ENCODE data around the gene ARL6IP5. TPM values are rescaled to one million over a fixed set of nuclear protein-coding genes. Genes with fewer than 3 reads are reported as not detected.

Gene ARL6IP5
- total RNA-seq, 1 donor from 2014 or later = 132 TPM

- no peaks in the 10 kb centered on the region for H3K27me3 ChIP-seq
- ATAC-seq (no peak), DNase-seq (no peak)
- no peak overlapping the region for H3K4me3 ChIP-seq
- no peaks in the 10 kb centered on the region for H3K9me3 ChIP-seq
- no peak for TF ChIP-seq CTCF (IDR thresholded peaks at IDR 0.05)
- H3K4me1 ChIP-seq = no peaks in the 10 kb centered on the region
- intact Hi-C loops (cut with DNase I) = no loop called here
- H3K36me3 ChIP-seq = no peaks in the 10 kb centered on the region
- no peak overlapping the region for H3K27ac ChIP-seq
Measured at GRCh38 chr3:69141313-69141712, 56.6 kb downstream of the ARL6IP5 start.

- no peak overlapping the region for H3K4me3 ChIP-seq
- H3K4me1 ChIP-seq = no peaks in the 10 kb centered on the region
- H3K36me3 ChIP-seq = no peaks in the 10 kb centered on the region
- no peaks in the 10 kb centered on the region for H3K9me3 ChIP-seq
- TF ChIP-seq CTCF (IDR thresholded peaks at IDR 0.05) = no peak
- no peak for ATAC-seq
- intact Hi-C loops (cut with DNase I) = no loop called here
- H3K27me3 ChIP-seq = no peaks in the 10 kb centered on the region
- no peak for DNase-seq
- H3K27ac ChIP-seq = no peak overlapping the region
Measured at GRCh38 chr3:69142090-69142489, 57.4 kb downstream of the ARL6IP5 start.

GRCh38 chr3:69142797-69143454 is 58.2 kb downstream of the ARL6IP5 start:
- no peak overlapping the region for H3K27ac ChIP-seq
- DNase-seq (no peak), ATAC-seq (no peak)
- TF ChIP-seq CTCF (IDR thresholded peaks at IDR 0.05) = no peak
- intact Hi-C loops (cut with DNase I) = no loop called here
- no peak overlapping the region for H3K4me3 ChIP-seq
- no peaks in the 10 kb centered on the region for H3K9me3 ChIP-seq
- no peaks in the 10 kb centered on the region for H3K27me3 ChIP-seq
- no peaks in the 10 kb centered on the region for H3K4me1 ChIP-seq
- no peaks in the 10 kb centered on the region for H3K36me3 ChIP-seq

- ATAC-seq (no peak), DNase-seq (no peak)
- Histone ChIP-seq H3K4me1 (no peaks in the 10 kb centered on the region), H3K36me3 (no peaks in the 10 kb centered on the region), H3K4me3 (no peak overlapping the region), H3K27ac (no peak overlapping the region), H3K27me3 (no peaks in the 10 kb centered on the region), H3K9me3 (no peaks in the 10 kb centered on the region)
- no peak for TF ChIP-seq CTCF (IDR thresholded peaks at IDR 0.05)
- intact Hi-C loops (cut with DNase I) = no loop called here
Measured at GRCh38 chr3:69143612-69144011, 58.9 kb downstream of the ARL6IP5 start.

GRCh38 chr3:69144631-69145245 is 60.0 kb downstream of the ARL6IP5 start:
- ATAC-seq = no peak

More at GRCh38 chr3:69144631-69145245, 60.0 kb downstream of the ARL6IP5 start:
- Histone ChIP-seq H3K27ac (no peak overlapping the region), H3K36me3 (no peaks in the 10 kb centered on the region), H3K4me3 (no peak overlapping the region), H3K4me1 (no peaks in the 10 kb centered on the region), H3K9me3 (no peaks in the 10 kb centered on the region), H3K27me3 (no peaks in the 10 kb centered on the region)
- intact Hi-C loops (cut with DNase I) = no loop called here
- DNase-seq = no peak
- TF ChIP-seq CTCF (IDR thresholded peaks at IDR 0.05) = no peak
